Measurements from ENCODE around the gene ABCB11.

The ABCB11 gene

DNA sequence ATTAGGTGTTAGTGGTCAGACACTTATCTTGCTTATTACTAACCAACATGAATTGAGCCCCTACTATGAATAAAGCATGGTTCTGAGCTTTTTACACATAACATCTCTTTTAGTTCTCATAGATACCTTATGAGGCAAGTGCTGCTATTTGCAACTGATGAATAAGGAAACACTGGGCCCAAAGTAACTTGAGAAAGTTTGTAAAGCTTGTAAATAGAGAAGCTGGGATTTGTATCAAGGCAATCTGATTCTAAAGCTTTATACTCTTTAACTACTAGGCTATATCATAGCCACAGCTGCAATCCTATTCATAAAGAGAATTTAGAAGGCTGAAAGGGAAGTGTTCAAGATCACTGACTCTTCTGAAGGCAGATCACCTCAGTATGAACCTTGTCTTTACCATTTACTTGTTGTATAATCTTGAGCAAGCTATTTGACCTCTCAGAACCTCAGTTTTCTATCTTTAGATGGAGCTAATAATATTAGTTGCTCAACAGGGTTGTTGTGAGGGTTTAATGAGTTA is 60.4 kb downstream of the ABCB11 start:
- TF ChIP-seq GABPA (IDR thresholded peaks at IDR 0.05; ENCODE audit: low read depth) (no peak), SPI1 (IDR thresholded peaks at IDR 0.05; ENCODE audit: borderline replicate concordance, low read depth) (no peak), POLR2AphosphoS5 (IDR thresholded peaks at IDR 0.05; ENCODE audit: low read depth) (no peak)
- TF ChIP-seq, protein P1, sequence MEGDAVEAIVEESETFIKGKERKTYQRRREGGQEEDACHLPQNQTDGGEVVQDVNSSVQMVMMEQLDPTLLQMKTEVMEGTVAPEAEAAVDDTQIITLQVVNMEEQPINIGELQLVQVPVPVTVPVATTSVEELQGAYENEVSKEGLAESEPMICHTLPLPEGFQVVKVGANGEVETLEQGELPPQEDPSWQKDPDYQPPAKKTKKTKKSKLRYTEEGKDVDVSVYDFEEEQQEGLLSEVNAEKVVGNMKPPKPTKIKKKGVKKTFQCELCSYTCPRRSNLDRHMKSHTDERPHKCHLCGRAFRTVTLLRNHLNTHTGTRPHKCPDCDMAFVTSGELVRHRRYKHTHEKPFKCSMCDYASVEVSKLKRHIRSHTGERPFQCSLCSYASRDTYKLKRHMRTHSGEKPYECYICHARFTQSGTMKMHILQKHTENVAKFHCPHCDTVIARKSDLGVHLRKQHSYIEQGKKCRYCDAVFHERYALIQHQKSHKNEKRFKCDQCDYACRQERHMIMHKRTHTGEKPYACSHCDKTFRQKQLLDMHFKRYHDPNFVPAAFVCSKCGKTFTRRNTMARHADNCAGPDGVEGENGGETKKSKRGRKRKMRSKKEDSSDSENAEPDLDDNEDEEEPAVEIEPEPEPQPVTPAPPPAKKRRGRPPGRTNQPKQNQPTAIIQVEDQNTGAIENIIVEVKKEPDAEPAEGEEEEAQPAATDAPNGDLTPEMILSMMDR (IDR thresholded peaks at IDR 0.05; ENCODE audit: insufficient read depth, low read length), result no peak
- TF ChIP-seq, protein P2, sequence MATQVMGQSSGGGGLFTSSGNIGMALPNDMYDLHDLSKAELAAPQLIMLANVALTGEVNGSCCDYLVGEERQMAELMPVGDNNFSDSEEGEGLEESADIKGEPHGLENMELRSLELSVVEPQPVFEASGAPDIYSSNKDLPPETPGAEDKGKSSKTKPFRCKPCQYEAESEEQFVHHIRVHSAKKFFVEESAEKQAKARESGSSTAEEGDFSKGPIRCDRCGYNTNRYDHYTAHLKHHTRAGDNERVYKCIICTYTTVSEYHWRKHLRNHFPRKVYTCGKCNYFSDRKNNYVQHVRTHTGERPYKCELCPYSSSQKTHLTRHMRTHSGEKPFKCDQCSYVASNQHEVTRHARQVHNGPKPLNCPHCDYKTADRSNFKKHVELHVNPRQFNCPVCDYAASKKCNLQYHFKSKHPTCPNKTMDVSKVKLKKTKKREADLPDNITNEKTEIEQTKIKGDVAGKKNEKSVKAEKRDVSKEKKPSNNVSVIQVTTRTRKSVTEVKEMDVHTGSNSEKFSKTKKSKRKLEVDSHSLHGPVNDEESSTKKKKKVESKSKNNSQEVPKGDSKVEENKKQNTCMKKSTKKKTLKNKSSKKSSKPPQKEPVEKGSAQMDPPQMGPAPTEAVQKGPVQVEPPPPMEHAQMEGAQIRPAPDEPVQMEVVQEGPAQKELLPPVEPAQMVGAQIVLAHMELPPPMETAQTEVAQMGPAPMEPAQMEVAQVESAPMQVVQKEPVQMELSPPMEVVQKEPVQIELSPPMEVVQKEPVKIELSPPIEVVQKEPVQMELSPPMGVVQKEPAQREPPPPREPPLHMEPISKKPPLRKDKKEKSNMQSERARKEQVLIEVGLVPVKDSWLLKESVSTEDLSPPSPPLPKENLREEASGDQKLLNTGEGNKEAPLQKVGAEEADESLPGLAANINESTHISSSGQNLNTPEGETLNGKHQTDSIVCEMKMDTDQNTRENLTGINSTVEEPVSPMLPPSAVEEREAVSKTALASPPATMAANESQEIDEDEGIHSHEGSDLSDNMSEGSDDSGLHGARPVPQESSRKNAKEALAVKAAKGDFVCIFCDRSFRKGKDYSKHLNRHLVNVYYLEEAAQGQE (IDR thresholded peaks at IDR 0.05; ENCODE audit: insufficient replicate concordance, low read depth), result no peak
- DNase-seq (ENCODE audit: low read depth in 1 of 2, low spot score in 1 of 2), result peak in 1 of 2 experiments; percentile 22
- Histone ChIP-seq H3K27ac (replicated peaks) (no peak overlapping the region), H3K27me3 (ENCODE audit: insufficient read depth, poor library complexity, severe bottlenecking) (no peaks in the 10 kb centered on the region), H3K4me3 (replicated peaks; ENCODE audit: insufficient read depth, low read length) (no peak overlapping the region)

DNA sequence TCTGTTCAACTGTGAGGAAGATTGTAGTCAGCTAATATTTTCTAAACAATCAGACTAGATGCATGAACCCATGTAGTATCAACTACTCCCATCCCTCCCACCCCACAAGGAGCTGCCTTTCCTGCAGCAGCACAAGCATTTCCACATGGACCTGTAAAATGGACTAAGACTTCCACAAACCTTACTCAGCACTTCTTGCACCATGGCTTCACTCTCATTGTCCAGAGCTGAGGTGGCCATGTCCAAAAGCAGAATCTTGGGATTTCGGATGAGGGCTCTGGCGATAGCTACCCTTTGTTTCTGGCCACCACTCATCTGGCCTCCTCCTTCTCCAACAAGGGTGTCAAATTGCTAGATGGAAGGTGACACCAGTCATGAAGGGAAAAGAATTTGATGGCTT is 61.3 kb downstream of the ABCB11 start:
- no peaks in the 10 kb centered on the region for H3K27me3 ChIP-seq (ENCODE audit: insufficient read depth, poor library complexity, severe bottlenecking)
- no peak for DNase-seq (ENCODE audit: low read depth in 1 of 2, low spot score in 1 of 2)
- H3K27ac ChIP-seq (replicated peaks), result no peak overlapping the region
- TF ChIP-seq GABPA (IDR thresholded peaks at IDR 0.05; ENCODE audit: low read depth) (no peak), POLR2AphosphoS5 (IDR thresholded peaks at IDR 0.05; ENCODE audit: low read depth) (no peak), SPI1 (IDR thresholded peaks at IDR 0.05; ENCODE audit: borderline replicate concordance, low read depth) (no peak)
- TF ChIP-seq, protein P1 (IDR thresholded peaks at IDR 0.05; ENCODE audit: insufficient read depth, low read length), result no peak
- TF ChIP-seq, protein P2 (IDR thresholded peaks at IDR 0.05; ENCODE audit: insufficient replicate concordance, low read depth), result no peak
- no peak overlapping the region for H3K4me3 ChIP-seq (replicated peaks; ENCODE audit: insufficient read depth, low read length)

DNA sequence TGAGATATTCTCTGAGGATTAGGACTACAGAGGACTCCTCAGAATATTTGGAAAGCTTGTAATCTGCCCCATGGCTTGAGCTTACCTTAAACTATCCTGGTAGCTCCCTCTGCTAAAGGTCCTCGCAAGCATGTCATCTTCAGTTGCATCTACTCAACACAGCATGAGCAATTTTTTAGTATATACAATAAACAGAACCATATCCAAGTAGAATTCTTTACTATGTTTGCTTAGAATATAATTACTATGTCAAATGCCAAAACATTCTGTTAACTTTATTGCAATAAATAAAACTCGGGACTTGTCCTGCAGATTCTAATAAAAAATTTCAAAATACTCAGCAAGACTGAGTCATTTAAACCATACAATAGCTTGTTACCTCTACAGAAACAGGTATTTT is 62.8 kb downstream of the ABCB11 start:
- DNase-seq (ENCODE audit: low read depth in 1 of 2, low spot score in 1 of 2), result no peak
- H3K27me3 ChIP-seq (ENCODE audit: insufficient read depth, poor library complexity, severe bottlenecking), result no peaks in the 10 kb centered on the region
- no peak overlapping the region for H3K27ac ChIP-seq (replicated peaks)
- TF ChIP-seq, protein P1 (IDR thresholded peaks at IDR 0.05; ENCODE audit: insufficient read depth, low read length), result no peak
- TF ChIP-seq GABPA (IDR thresholded peaks at IDR 0.05; ENCODE audit: low read depth) (no peak), SPI1 (IDR thresholded peaks at IDR 0.05; ENCODE audit: borderline replicate concordance, low read depth) (no peak), POLR2AphosphoS5 (IDR thresholded peaks at IDR 0.05; ENCODE audit: low read depth) (no peak)
- TF ChIP-seq, protein P2 (IDR thresholded peaks at IDR 0.05; ENCODE audit: insufficient replicate concordance, low read depth), result no peak
- no peak overlapping the region for H3K4me3 ChIP-seq (replicated peaks; ENCODE audit: insufficient read depth, low read length)
